Nephron progenitor cell (in vitro differentiated cells): ENCODE results near the gene ARID3C.

Experiments used
- DNase-seq: peaks from one replicate; pipeline ENCODE4 v3.0.0; 2021
- H3K27ac Mint-ChIP-seq: 2 replicates; pipeline ENCODE4 v1.8.0; 2021; ENCODE audit warnings: mild to moderate bottlenecking, moderate library complexity, mixed read lengths
- H3K27me3 Mint-ChIP-seq: 2 replicates; pipeline ENCODE4 v1.8.0; 2021; ENCODE audit warnings: mild to moderate bottlenecking, low read depth, mixed read lengths; ENCODE audit not compliant: poor library complexity
- H3K36me3 Mint-ChIP-seq: 2 replicates; pipeline ENCODE4 v1.8.0; 2021; ENCODE audit warnings: low read depth, mixed read lengths
- H3K4me1 Mint-ChIP-seq: 2 replicates; pipeline ENCODE4 v1.8.0; 2021; ENCODE audit warnings: mixed read lengths
- H3K4me3 Mint-ChIP-seq: 2 replicates; pipeline ENCODE4 v1.8.0; 2021; ENCODE audit warnings: mild to moderate bottlenecking, moderate library complexity, mixed read lengths
- H3K9me3 Mint-ChIP-seq: 2 replicates; pipeline ENCODE4 v1.8.0; 2021; ENCODE audit warnings: mild to moderate bottlenecking, moderate library complexity, mixed read lengths
- TF ChIP-seq, protein P1 (sequence below): fragments of 200-600 bp; sonication (generic); IDR thresholded peaks from 2 replicates; pipeline ENCODE4 v1.5.0; 2021; ENCODE audit warnings: antibody characterized with exemption

The ARID3C gene

DNA sequence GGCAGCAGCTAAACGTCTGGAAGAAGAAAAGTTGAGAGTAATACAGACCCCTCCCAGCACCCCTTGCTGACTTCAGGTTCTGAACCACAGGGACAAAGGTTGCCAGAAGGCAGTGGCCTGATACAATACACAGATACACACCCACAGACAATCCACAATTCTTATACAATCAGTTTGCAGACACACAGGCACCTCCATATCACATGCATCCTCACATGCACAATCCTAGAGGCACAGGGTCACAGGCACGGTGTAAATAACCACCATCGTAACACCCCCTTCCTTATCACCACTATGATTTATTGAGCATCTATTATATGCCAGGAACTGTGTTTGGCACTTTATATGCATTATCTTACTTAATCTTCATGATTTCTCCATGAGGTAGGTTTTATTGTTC, 47.5 kb downstream of the ARID3C start:
- no peaks in the 10 kb centered on the region for H3K9me3 Mint-ChIP-seq
- peak overlapping the region; percentile 76 for H3K27ac Mint-ChIP-seq

DNA sequence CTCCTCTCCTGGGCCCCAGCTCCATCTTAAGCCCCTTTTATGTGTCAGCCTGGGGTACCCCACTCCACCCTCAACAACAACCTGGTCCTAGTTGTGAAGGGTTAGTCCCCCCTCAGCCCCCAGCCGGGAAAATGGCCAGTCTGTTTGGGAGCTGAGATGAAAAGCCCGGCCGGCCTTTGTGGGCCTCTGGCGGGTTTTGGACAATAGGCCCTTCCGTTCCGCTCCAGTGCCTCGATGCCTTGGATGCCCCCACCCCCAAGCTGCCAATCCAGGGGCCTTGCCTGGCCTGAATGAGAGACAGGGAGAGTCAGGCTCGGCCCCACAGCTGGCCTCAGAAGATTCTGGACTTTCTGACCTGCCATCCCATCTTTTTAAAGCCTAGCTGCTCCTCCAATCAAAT, 48.5 kb downstream of the ARID3C start:
- TF ChIP-seq, protein P1, sequence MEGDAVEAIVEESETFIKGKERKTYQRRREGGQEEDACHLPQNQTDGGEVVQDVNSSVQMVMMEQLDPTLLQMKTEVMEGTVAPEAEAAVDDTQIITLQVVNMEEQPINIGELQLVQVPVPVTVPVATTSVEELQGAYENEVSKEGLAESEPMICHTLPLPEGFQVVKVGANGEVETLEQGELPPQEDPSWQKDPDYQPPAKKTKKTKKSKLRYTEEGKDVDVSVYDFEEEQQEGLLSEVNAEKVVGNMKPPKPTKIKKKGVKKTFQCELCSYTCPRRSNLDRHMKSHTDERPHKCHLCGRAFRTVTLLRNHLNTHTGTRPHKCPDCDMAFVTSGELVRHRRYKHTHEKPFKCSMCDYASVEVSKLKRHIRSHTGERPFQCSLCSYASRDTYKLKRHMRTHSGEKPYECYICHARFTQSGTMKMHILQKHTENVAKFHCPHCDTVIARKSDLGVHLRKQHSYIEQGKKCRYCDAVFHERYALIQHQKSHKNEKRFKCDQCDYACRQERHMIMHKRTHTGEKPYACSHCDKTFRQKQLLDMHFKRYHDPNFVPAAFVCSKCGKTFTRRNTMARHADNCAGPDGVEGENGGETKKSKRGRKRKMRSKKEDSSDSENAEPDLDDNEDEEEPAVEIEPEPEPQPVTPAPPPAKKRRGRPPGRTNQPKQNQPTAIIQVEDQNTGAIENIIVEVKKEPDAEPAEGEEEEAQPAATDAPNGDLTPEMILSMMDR = no peak
- Mint-ChIP-seq H3K4me1 (peaks cover 94% of the 10 kb centered on the region), H3K9me3 (no peaks in the 10 kb centered on the region)

More for the DNA sequence above, 47.5 kb downstream of the ARID3C start:
- DNase-seq = no peak
- peaks cover 2% of the 10 kb centered on the region for H3K27me3 Mint-ChIP-seq
- no peaks in the 10 kb centered on the region for H3K36me3 Mint-ChIP-seq
- TF ChIP-seq, protein P1 = no peak
- H3K4me3 Mint-ChIP-seq = no peak overlapping the region
- H3K4me1 Mint-ChIP-seq = peaks cover 94% of the 10 kb centered on the region

DNA sequence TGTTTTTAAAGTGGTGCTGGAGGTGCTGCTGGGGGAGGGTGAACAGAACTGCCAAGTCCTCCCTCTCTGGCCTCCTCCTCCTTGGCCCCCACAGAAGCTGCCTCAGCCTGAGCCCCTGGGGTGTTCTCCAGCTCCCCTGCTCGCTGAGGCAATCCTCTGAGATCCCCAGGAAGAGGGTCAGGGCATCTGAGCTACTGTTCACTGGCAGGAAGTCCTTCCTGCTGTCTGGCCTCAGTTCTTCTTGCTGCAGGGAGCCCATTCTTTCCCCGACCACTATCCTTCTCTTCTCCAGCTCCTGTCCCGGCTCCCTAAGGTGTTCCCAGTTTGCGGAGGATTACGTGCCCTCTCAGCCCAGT, 49.1 kb downstream of the ARID3C start:
- Mint-ChIP-seq H3K36me3 (no peaks in the 10 kb centered on the region), H3K27me3 (peaks cover 5% of the 10 kb centered on the region), H3K9me3 (no peaks in the 10 kb centered on the region), H3K4me1 (peaks cover 94% of the 10 kb centered on the region), H3K27ac (peak overlapping the region; percentile 72), H3K4me3 (peak overlapping the region; percentile 49)
- no peak for DNase-seq
- TF ChIP-seq, protein P1 = no peak

More for the DNA sequence above, 48.5 kb downstream of the ARID3C start:
- Mint-ChIP-seq H3K27ac (peak overlapping the region; percentile 72), H3K27me3 (peaks cover 2% of the 10 kb centered on the region), H3K4me3 (peak overlapping the region; percentile 49), H3K36me3 (no peaks in the 10 kb centered on the region)
- peak; percentile 52 for DNase-seq

DNA sequence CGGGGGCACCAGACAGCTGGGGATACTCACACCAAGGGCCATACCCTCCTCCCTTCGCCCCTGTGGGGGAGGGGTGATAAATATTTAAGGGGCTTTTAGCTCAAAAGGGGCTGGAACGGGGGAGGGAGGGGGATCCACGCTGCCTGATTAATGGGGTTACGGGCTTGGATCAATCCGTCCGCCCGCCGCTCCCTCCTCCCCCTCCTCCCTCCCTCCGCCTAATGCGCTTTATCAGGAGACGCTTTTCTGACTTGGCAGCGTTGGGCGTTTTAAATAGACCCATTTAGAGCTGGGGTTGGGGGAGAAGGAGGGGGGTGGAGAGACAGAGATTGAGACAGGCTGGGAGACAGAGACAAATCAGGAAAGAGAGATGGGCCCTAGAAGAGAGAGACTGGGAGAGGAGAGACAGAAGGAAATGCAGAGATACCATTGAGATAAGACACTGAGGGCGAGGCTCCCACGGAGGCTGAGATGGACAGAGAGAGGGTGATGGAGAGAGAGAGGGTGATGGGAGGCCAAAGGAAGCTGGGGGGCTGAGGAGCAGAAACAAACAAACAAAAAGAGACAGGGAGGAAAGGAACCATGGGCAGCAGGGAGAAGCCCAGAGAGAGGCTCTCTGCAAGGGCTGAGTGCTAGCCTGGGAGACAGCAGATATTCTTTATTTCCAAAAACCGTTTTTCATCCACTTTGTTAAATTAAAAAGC, 49.6 kb downstream of the ARID3C start:
- Mint-ChIP-seq H3K27ac (peak overlapping the region; percentile 93), H3K9me3 (no peaks in the 10 kb centered on the region), H3K4me1 (peaks cover 94% of the 10 kb centered on the region), H3K36me3 (no peaks in the 10 kb centered on the region), H3K27me3 (peaks cover 5% of the 10 kb centered on the region), H3K4me3 (peak overlapping the region; percentile 72)
- TF ChIP-seq, protein P1 = no peak
- peak; percentile 61 for DNase-seq

DNA sequence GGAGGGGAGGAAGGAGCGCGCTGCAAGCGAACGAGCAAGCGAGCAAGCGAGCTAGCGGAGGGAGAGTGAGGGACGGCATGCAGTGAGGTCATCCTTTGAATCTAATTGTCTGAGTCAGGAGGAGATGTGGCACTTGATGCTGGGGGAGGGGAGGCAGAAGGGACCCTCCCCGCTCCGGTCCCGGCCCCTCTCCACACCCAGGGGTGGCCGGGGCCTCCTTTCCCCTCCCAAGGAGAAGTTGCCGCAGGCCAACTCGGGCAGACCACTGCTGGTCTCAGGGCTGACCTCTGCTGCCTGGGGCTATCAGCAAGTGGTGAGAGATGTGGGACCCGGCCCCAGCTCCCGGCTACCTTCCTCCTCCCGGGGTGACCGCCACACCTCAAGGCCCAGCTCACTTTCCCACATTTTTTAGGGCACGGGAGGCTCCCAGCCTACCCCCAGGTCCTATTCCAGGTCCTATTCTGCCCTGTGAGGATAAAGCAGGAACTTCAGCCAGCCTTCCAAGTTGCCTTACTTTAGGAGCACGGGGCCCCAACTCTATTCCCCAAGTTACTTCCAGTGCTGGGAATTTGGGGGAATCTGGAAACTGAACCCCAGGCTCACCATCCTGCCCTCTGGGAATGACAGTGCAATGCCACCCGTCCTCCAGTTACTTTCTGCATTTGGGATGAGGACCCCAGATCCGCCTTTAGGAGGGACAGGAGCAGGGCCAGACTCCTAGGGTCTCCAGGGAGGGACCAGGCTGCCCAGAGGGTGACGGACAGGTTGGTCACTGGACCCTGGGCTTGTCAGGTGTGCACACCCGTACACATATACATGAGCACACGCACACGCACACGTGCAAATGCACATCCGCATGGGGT, 50.4 kb downstream of the ARID3C start:
- DNase-seq = peak; percentile 72

More for the DNA sequence above, 50.4 kb downstream of the ARID3C start:
- H3K27me3 Mint-ChIP-seq = peaks cover 5% of the 10 kb centered on the region
- peak overlapping the region; percentile 93 for H3K27ac Mint-ChIP-seq
- no peaks in the 10 kb centered on the region for H3K9me3 Mint-ChIP-seq
- peaks cover 94% of the 10 kb centered on the region for H3K4me1 Mint-ChIP-seq
- TF ChIP-seq, protein P1 = no peak
- peak overlapping the region; percentile 70 for H3K4me3 Mint-ChIP-seq
- no peaks in the 10 kb centered on the region for H3K36me3 Mint-ChIP-seq
